H1 (cell line): ENCODE data around the gene APP. TPM values are rescaled to one million over a fixed set of nuclear protein-coding genes. Genes with fewer than 3 reads are reported as not detected.

Experiments
- CTCF ChIA-PET: fragments of 300-600 bp; sonication (Branson Sonifier 250); formaldehyde crosslinking; loops from one replicate; lab custom pipeline; 2021; ENCODE audit not compliant: partially characterized antibody; lab: Charles Lee
- POLR2A ChIA-PET: fragments of 300-600 bp; sonication (Branson Sonifier 250); formaldehyde crosslinking; loops from one replicate; lab custom pipeline; 2021; ENCODE audit warnings: inconsistent platforms; ENCODE audit not compliant: partially characterized antibody; lab: Charles Lee
- DNase-seq, 2 experiments: peaks; one replicate each; pipeline versions ENCODE4 v3.0.0 to v3.0.0-alpha.2; 2010 to 2022; ENCODE audit warnings: low spot score in 2 of 2, low read depth in 1 of 2, mixed read lengths in 1 of 2
- FAIRE-seq: peaks from 2 replicates; lab custom pipeline; 2011; peaks lifted over from hg19 to GRCh38; lab: Jason Lieb, UNC
- H2AFZ ChIP-seq: 2 replicates; pipeline ENCODE4 v1.8.1; 2012; ENCODE audit warnings: low read length, inconsistent platforms
- H2AK5ac ChIP-seq: 2 replicates; pipeline ENCODE4 v1.6.1; 2013; ENCODE audit warnings: low read depth, low read length
- H2BK120ac ChIP-seq: replicated peaks from 2 replicates; pipeline ENCODE3; 2013; ENCODE audit warnings: low read depth, low read length, inconsistent platforms
- H2BK12ac ChIP-seq: 2 replicates; pipeline ENCODE4 v1.6.1; 2013; ENCODE audit warnings: low read depth, low read length
- H2BK15ac ChIP-seq: 2 replicates; pipeline ENCODE4 v1.6.1; 2013; ENCODE audit warnings: low read length
- H2BK20ac ChIP-seq: 2 replicates; pipeline ENCODE4 v1.6.1; 2013; ENCODE audit warnings: low read length
- H2BK5ac ChIP-seq: 2 replicates; pipeline ENCODE4 v1.6.1; 2013; ENCODE audit warnings: low read depth, low read length
- H3K14ac ChIP-seq: 2 replicates; pipeline ENCODE4 v1.6.1; 2013; ENCODE audit warnings: inconsistent platforms; ENCODE audit not compliant: insufficient read length
- H3K18ac ChIP-seq: 2 replicates; pipeline ENCODE4 v1.6.1; 2013; ENCODE audit warnings: low read length; ENCODE audit errors: extremely low read depth
- H3K23ac ChIP-seq: 2 replicates; pipeline ENCODE4 v1.6.1; 2013; ENCODE audit warnings: inconsistent platforms; ENCODE audit not compliant: insufficient read length
- H3K23me2 ChIP-seq: 2 replicates; pipeline ENCODE4 v1.6.1; 2013; ENCODE audit warnings: low read depth, low read length
- H3K27ac ChIP-seq: 2 replicates; pipeline ENCODE4 v1.6.1; 2011; ENCODE audit warnings: low read depth, low read length, inconsistent platforms
- H3K27me3 ChIP-seq, 4 experiments: replicated peaks in 1 of 4; 1 replicate in 1 of 4; 2 replicates in 3 of 4; pipeline versions ENCODE4 v1.6.1 to v1.8.1; 2011 to 2013; ENCODE audit warnings: low read length in 3 of 4, mild to moderate bottlenecking in 3 of 4, inconsistent platforms in 2 of 4, mixed read lengths in 2 of 4, moderate library complexity in 1 of 4; ENCODE audit not compliant: control insufficient read depth in 3 of 4, insufficient read depth in 3 of 4; ENCODE audit errors: extremely low read depth in 1 of 4
- H3K36me3 ChIP-seq, 4 experiments: 2 replicates each; pipeline versions ENCODE4 v1.6.1 to v1.8.1; 2011 to 2013; ENCODE audit warnings: mild to moderate bottlenecking in 4 of 4, low read length in 3 of 4, moderate library complexity in 2 of 4, control low read depth in 1 of 4, inconsistent platforms in 1 of 4; ENCODE audit not compliant: insufficient read depth in 4 of 4, control insufficient read depth in 2 of 4
- H3K4ac ChIP-seq: replicated peaks from 2 replicates; pipeline ENCODE3; 2013; ENCODE audit warnings: low read length, low read depth, mixed read lengths, inconsistent platforms; ENCODE audit not compliant: insufficient read length
- H3K4me1 ChIP-seq, 4 experiments: replicated peaks in 1 of 4; 1 replicate in 1 of 4; 2 replicates in 3 of 4; pipeline versions ENCODE4 v1.6.1 to v1.8.1; 2011 to 2013; ENCODE audit warnings: low read length in 3 of 4, inconsistent platforms in 2 of 4, mixed read lengths in 1 of 4; ENCODE audit not compliant: insufficient read depth in 4 of 4, control insufficient read depth in 3 of 4
- H3K4me2 ChIP-seq, 2 experiments: 2 replicates each; pipeline versions ENCODE4 v1.6.1 to v1.8.1; 2011 to 2013; ENCODE audit warnings: low read depth in 2 of 2, low read length in 2 of 2, control low read depth in 1 of 2, inconsistent platforms in 1 of 2, mild to moderate bottlenecking in 1 of 2; ENCODE audit not compliant: insufficient read depth in 1 of 2
- H3K4me3 ChIP-seq, 4 experiments: fragments of 200-600, 300-600 bp in 1 of 4; sonication (generic), shearing (Covaris generic), sonication (Bioruptor Twin) in 1 of 4; 2 replicates each; pipeline versions ENCODE4 v1.5.1 to v1.8.1; 2011 to 2016; ENCODE audit warnings: low read length in 4 of 4, low read depth in 3 of 4, control low read depth in 2 of 4, inconsistent platforms in 2 of 4, mild to moderate bottlenecking in 2 of 4, mixed read lengths in 1 of 4, moderate library complexity in 1 of 4; ENCODE audit not compliant: insufficient read depth in 2 of 4; ENCODE audit errors: extremely low read depth in 1 of 4
- H3K56ac ChIP-seq: replicated peaks from 2 replicates; pipeline ENCODE3; 2013; ENCODE audit warnings: low read depth, mild to moderate bottlenecking, mixed read lengths, low read length, inconsistent platforms; ENCODE audit not compliant: insufficient read length
- H3K79me1 ChIP-seq: 2 replicates; pipeline ENCODE4 v1.6.1; 2013; ENCODE audit warnings: low read depth, low read length, control low read depth
- H3K79me2 ChIP-seq, 2 experiments: 2 replicates each; pipeline versions ENCODE4 v1.6.1 to v1.8.1; 2012 to 2013; ENCODE audit warnings: low read length in 2 of 2, mild to moderate bottlenecking in 2 of 2, inconsistent platforms in 1 of 2; ENCODE audit not compliant: insufficient read depth in 2 of 2, control insufficient read depth in 1 of 2
- H3K9ac ChIP-seq, 4 experiments: replicated peaks in 1 of 4; 1 replicate in 1 of 4; 2 replicates in 3 of 4; pipeline versions ENCODE4 v1.6.1 to v1.8.1; 2011 to 2013; ENCODE audit warnings: low read depth in 3 of 4, low read length in 3 of 4, control low read depth in 2 of 4, mild to moderate bottlenecking in 2 of 4, moderate library complexity in 2 of 4, inconsistent platforms in 1 of 4; ENCODE audit errors: extremely low read depth in 1 of 4
- H3K9me3 ChIP-seq, 2 experiments: 2 replicates each; pipeline versions ENCODE4 v1.6.1 to v1.8.1; 2012 to 2013; ENCODE audit warnings: mild to moderate bottlenecking in 2 of 2, moderate library complexity in 2 of 2, control low read depth in 1 of 2, inconsistent platforms in 1 of 2, low read depth in 1 of 2, low read length in 1 of 2, mixed read lengths in 1 of 2; ENCODE audit not compliant: insufficient read depth in 2 of 2
- H4K20me1 ChIP-seq, 2 experiments: replicated peaks in 1 of 2; 2 replicates each; pipeline versions ENCODE3 to v1.8.1; 2011 to 2013; ENCODE audit warnings: inconsistent platforms in 2 of 2, low read length in 2 of 2, mild to moderate bottlenecking in 1 of 2; ENCODE audit not compliant: insufficient read depth in 2 of 2, control insufficient read depth in 1 of 2
- H4K5ac ChIP-seq: 2 replicates; pipeline ENCODE4 v1.6.1; 2013; ENCODE audit warnings: low read length, low read depth, mixed read lengths, inconsistent platforms; ENCODE audit not compliant: insufficient read length
- H4K8ac ChIP-seq: 2 replicates; pipeline ENCODE4 v1.8.0; 2013; ENCODE audit warnings: mild to moderate bottlenecking, moderate library complexity, low read length, inconsistent platforms; ENCODE audit not compliant: insufficient read depth; ENCODE audit errors: extremely low read depth
- H4K91ac ChIP-seq: replicated peaks from 2 replicates; pipeline ENCODE3; 2013; ENCODE audit warnings: low read length, mixed read lengths, inconsistent platforms; ENCODE audit not compliant: insufficient read length
- CTBP2 ChIP-seq: IDR thresholded peaks from 2 replicates; pipeline ENCODE4 v1.7.0; 2011; ENCODE audit warnings: borderline replicate concordance, mild to moderate bottlenecking, moderate library complexity, mixed read lengths, low read length; ENCODE audit not compliant: insufficient read depth, insufficient read length
- EP300 ChIP-seq, 2 experiments: IDR thresholded peaks; 1 replicate in 1 of 2; 2 replicates in 1 of 2; pipeline ENCODE4 v1.6.1; 2011 to 2012; ENCODE audit warnings: low read depth in 2 of 2, low read length in 2 of 2, mild to moderate bottlenecking in 2 of 2, borderline replicate concordance in 1 of 2, inconsistent platforms in 1 of 2, moderate library complexity in 1 of 2
- GTF2F1 ChIP-seq: IDR thresholded peaks from 2 replicates; pipeline ENCODE4 v1.6.1; 2012; ENCODE audit warnings: low read depth, low read length, improper control_type of control experiment, borderline replicate concordance
- HDAC6 ChIP-seq: IDR thresholded peaks from one replicate; pipeline ENCODE4 v1.7.1; 2012; ENCODE audit warnings: low read depth, mild to moderate bottlenecking, inconsistent platforms, low read length, moderate library complexity
- POLR2AphosphoS5 ChIP-seq: IDR thresholded peaks from 2 replicates; pipeline ENCODE4 v1.6.1; 2011; ENCODE audit warnings: low read depth, low read length
- RXRA ChIP-seq: IDR thresholded peaks from 2 replicates; pipeline ENCODE4 v1.6.1; 2011; ENCODE audit warnings: low read depth, mild to moderate bottlenecking, low read length, moderate library complexity; ENCODE audit not compliant: insufficient read depth
- SP2 ChIP-seq: IDR thresholded peaks from 2 replicates; pipeline ENCODE4 v1.6.1; 2012; ENCODE audit warnings: mild to moderate bottlenecking, low read length, inconsistent platforms
- TAF7 ChIP-seq: optimal IDR thresholded peaks from 2 replicates; pipeline ENCODE3; 2011; ENCODE audit warnings: low read depth, mild to moderate bottlenecking, inconsistent platforms, low read length, moderate library complexity, borderline replicate concordance
- TCF12 ChIP-seq: IDR thresholded peaks from 2 replicates; pipeline ENCODE4 v1.6.1; 2011; ENCODE audit warnings: low read depth, mild to moderate bottlenecking, low read length
- TEAD4 ChIP-seq: IDR thresholded peaks from 2 replicates; pipeline ENCODE4 v1.6.1; 2012; ENCODE audit warnings: low read depth, low read length, inconsistent platforms, mixed read lengths
- YY1 ChIP-seq: IDR thresholded peaks from 2 replicates; pipeline ENCODE4 v1.6.1; 2011; ENCODE audit warnings: low read depth, mild to moderate bottlenecking, low read length
- WGBS, 2 experiments: shearing (Covaris generic) in 1 of 2; methylation state at CpG; one replicate each; pipeline versions ENCODE4 v1.1.6 to v1.1.7; 2013 to 2015; ENCODE audit warnings: low lambda C conversion rate in 2 of 2, mixed read lengths in 2 of 2, inconsistent platforms in 1 of 2, low coverage in 1 of 2, missing lambda C conversion rate in 1 of 2; ENCODE audit not compliant: insufficient replicate concordance in 2 of 2, insufficient coverage in 1 of 2, insufficient read length in 1 of 2; ENCODE audit errors: extremely low coverage in 1 of 2, missing lambda C conversion rate in 1 of 2; 5-methylcytosine and 5-hydroxymethylcytosine counted together
- polyA plus RNA-seq, 7 experiments: library from polyadenylated mRNA; depleted of rRNA in 3 of 7; stranded (reverse) in 5 of 7; unstranded in 2 of 7; fragments of >200 nt in 5 of 7; fragments of 200-250 nt in 2 of 7; gene quantifications; 1 replicate in 5 of 7; 2 replicates in 1 of 7; 4 replicates in 1 of 7; pipeline versions ENCODE4 v1.2.1 to v1.2.3, GENCODE V29; 2011 to 2013; ENCODE audit warnings: missing spikeins in 2 of 7, mixed read lengths in 2 of 7
- total RNA-seq: library from RNA; stranded (reverse); fragmentation: NEBNext Ultra II Directional; extraction: Animal tissue kit (Norgen Biotek cat#: 25700); gene quantifications from 2 replicates; pipeline ENCODE4 v1.2.1, GENCODE V29; 2021
- TF ChIP-seq, protein P1 (sequence below): IDR thresholded peaks from 2 replicates; pipeline ENCODE4 v1.6.1; 2011; ENCODE audit warnings: low read length, improper control_type of control experiment

APP gene
- total and polyA plus RNA-seq, 2 of the 8 experiments (the other 6 are each of a cell fraction or from before 2014, with no cell fraction given): 375 to 551 TPM

GRCh38 chr21:25959799-25960198, 210.8 kb downstream of the APP start:
- Histone ChIP-seq H3K23ac (no peak overlapping the region), H2BK15ac (no peak overlapping the region), H3K9ac (peak overlapping the region in 1 of 4 experiments; percentile 34; a peak in 1 of 7 replicates), H3K9me3 (no peaks in the 10 kb centered on the region), H3K36me3 (peaks cover 0 to 27% (median 18%) of the 10 kb centered on the region in 4 experiments; a peak in 5 of 8 replicates), H3K79me1 (no peaks in the 10 kb centered on the region; the same call in 1 of the 2 replicates), H3K18ac (no peak overlapping the region), H2BK120ac (no peak overlapping the region), H2BK12ac (no peak overlapping the region), H4K20me1 (peaks cover 0 to 1% of the 10 kb centered on the region in 2 experiments), H3K4me3 (no peak overlapping the region), H2AK5ac (no peak overlapping the region), H3K79me2 (peaks cover 0 to 7% of the 10 kb centered on the region in 2 experiments; a peak in 2 of 4 replicates), H4K8ac (no peak overlapping the region), H3K27ac (peak overlapping the region; percentile 19; the same call in 1 of the 2 replicates), H3K23me2 (no peaks in the 10 kb centered on the region), H3K56ac (no peak overlapping the region), H2AFZ (no peak overlapping the region), H2BK5ac (no peak overlapping the region), H4K91ac (no peak overlapping the region), H3K4me2 (no peak overlapping the region; a peak in 1 of 4 replicates), H3K4me1 (peaks cover 0 to 13% (median 5%) of the 10 kb centered on the region in 4 experiments; a peak in 4 of 7 replicates), H3K4ac (no peak overlapping the region), H2BK20ac (no peak overlapping the region), H3K27me3 (no peaks in the 10 kb centered on the region), H4K5ac (no peak overlapping the region), H3K14ac (no peak overlapping the region)
- DNase-seq (no peak), FAIRE-seq (no peak)
- POLR2A ChIA-PET: no interaction called here
- CTCF ChIA-PET: interaction anchor here (1.2 to 2.3 kb wide), 2 partner anchors 12 to 78 kb away, joined by 3 to 6 read pairs; no protein-coding TSS in a partner anchor
- 82% methylated on average over 3 of the region's 3 CpGs; no CpG with 5 or more reads in 1 of the 2 experiments for WGBS, 2 experiments
- no peak for TF ChIP-seq EP300 (IDR thresholded peaks at IDR 0.05; ENCODE audit: borderline replicate concordance in 1 of 2, low read depth in 2 of 2, low read length in 2 of 2)
- TF ChIP-seq TCF12: no peak
- TF ChIP-seq, protein P1, sequence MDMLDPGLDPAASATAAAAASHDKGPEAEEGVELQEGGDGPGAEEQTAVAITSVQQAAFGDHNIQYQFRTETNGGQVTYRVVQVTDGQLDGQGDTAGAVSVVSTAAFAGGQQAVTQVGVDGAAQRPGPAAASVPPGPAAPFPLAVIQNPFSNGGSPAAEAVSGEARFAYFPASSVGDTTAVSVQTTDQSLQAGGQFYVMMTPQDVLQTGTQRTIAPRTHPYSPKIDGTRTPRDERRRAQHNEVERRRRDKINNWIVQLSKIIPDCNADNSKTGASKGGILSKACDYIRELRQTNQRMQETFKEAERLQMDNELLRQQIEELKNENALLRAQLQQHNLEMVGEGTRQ: no peak
- TF ChIP-seq GTF2F1: no peak
- TF ChIP-seq YY1: no peak
- TF ChIP-seq RXRA: no peak
- no peak for TF ChIP-seq SP2
- no peak for TF ChIP-seq CTBP2
- no peak for TF ChIP-seq TAF7
- TF ChIP-seq POLR2AphosphoS5: no peak
- TF ChIP-seq TEAD4: no peak
- no peak for TF ChIP-seq HDAC6
